ENCODE data around the gene PAX3. TPM values are rescaled to one million over a fixed set of nuclear protein-coding genes. Genes with fewer than 3 reads are reported as not detected.

The PAX3 gene
- total RNA-seq, 2 donors from 2014 or later, result not detected

DNA sequence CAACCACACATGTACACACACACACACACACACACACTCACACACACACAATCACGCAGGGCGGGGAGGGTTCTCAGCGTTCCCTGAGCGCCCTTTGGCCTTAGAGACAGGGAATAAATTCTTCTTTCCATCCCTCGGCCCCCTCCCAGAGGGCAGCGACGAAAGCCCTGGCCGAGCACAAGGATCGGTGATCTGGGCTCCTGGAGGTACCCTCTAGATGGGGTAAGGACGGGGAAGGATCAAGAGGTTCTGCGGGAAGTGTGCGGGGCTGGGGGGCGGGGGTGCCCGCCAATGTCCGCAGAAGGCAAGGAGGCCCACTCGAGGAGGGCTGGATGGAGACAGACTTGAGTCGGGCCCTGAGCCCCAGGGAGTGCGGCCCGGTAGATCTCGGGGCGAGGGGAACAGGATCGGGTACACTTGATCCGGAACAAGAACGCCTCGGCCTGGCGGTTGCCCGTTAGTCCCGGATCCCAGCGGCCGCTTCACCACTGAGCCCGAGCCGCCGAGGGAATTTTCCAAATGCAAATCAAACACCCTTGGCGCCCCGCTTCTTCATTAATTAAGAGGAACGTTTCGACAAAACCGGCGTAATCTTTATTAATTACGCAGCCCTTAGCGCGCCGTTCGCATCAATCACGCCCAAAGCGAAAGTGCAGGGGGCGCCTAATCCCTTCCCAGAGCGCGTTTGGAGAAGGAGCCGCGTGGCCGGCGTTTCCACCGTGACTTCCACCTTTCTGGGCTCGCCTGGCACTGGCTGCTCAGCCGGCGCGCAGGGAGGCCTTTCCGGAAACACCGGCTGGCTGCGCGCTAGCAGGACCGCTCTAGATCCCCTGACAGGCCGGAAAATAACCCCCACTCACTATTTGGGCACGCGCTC, 7.0 kb upstream of the PAX3 start:
- Histone ChIP-seq H3K27ac (no peak overlapping the region), H3K36me3 (no peaks in the 10 kb centered on the region), H3K27me3 (replicated peaks; ENCODE audit: insufficient read depth) (peaks cover 28% of the 10 kb centered on the region), H3K4me3 (peak overlapping the region; percentile 72), H3K9me3 (no peaks in the 10 kb centered on the region), H3K4me1 (ENCODE audit: control insufficient read depth in 1 of 2, low read depth in 2 of 2) (peaks cover 15 to 44% of the 10 kb centered on the region in 2 donors)
- TF ChIP-seq, protein P1, sequence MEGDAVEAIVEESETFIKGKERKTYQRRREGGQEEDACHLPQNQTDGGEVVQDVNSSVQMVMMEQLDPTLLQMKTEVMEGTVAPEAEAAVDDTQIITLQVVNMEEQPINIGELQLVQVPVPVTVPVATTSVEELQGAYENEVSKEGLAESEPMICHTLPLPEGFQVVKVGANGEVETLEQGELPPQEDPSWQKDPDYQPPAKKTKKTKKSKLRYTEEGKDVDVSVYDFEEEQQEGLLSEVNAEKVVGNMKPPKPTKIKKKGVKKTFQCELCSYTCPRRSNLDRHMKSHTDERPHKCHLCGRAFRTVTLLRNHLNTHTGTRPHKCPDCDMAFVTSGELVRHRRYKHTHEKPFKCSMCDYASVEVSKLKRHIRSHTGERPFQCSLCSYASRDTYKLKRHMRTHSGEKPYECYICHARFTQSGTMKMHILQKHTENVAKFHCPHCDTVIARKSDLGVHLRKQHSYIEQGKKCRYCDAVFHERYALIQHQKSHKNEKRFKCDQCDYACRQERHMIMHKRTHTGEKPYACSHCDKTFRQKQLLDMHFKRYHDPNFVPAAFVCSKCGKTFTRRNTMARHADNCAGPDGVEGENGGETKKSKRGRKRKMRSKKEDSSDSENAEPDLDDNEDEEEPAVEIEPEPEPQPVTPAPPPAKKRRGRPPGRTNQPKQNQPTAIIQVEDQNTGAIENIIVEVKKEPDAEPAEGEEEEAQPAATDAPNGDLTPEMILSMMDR (IDR thresholded peaks at IDR 0.05), result no peak
- ATAC-seq (ENCODE audit: insufficient number of reproducible peaks, low FRiP score, low read depth) (no peak), DNase-seq (ENCODE audit: low spot score) (no peak)

- H3K9me3 ChIP-seq, result no peaks in the 10 kb centered on the region
- no peak overlapping the region for H3K27ac ChIP-seq
- H3K4me1 ChIP-seq (ENCODE audit: control insufficient read depth in 1 of 2, low read depth in 2 of 2), result peaks cover 15 to 45% of the 10 kb centered on the region in 2 donors
- TF ChIP-seq, protein P1 (IDR thresholded peaks at IDR 0.05), result no peak
- ATAC-seq (ENCODE audit: insufficient number of reproducible peaks, low FRiP score, low read depth) (no peak), DNase-seq (ENCODE audit: low spot score) (no peak)
- no peaks in the 10 kb centered on the region for H3K36me3 ChIP-seq
- H3K27me3 ChIP-seq (replicated peaks; ENCODE audit: insufficient read depth), result peaks cover 35% of the 10 kb centered on the region
- peak overlapping the region; percentile 72 for H3K4me3 ChIP-seq
These were observed 6.1 kb upstream of the PAX3 start for GRCh38 chr2:222304737-222305515.

DNA sequence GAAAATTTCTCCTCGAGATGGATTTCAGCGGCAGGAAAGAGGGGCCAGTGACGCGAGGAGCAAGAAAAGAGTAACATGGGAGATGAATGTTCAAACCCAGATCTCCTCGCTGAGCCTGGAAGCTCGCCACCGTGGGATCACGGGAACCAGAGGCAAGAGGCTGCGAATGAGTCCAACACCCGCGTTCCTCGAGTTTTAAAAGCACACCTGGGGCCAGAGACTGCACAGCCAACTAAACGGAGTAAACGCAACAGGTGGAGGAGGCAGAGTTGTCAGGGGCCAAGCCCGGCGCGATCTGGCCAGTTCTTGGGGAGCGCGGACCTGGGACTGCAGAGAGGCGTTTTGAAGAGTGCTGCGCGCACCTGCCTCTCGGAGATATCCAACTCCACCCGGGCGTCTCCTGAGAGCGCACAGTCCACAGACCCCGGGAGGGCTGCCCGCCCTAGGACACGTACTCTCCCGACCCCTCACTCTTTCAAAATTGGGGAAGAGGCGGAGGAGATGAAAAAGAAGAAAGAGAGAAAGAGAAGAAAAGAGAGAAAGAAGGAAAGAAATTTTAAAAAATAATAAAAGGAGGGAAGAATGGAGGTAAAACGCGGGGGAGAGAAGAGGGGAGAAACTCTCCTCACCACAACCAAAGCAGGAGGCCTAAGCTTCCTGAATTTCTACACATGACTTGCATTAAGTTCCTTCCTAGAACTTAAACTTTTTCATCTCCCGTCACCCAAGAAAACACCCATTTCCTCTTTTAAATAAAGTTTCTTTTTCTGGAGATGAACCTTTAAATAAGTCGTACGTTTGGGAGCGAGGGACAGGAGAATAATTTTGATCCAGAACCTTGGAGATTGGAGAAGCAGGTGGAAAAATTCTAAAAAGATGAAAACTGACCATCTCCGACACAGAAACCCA, 5.3 kb upstream of the PAX3 start:
- peaks cover 35% of the 10 kb centered on the region for H3K27me3 ChIP-seq (replicated peaks; ENCODE audit: insufficient read depth)
- H3K27ac ChIP-seq, result no peak overlapping the region
- no peaks in the 10 kb centered on the region for H3K9me3 ChIP-seq
- H3K4me1 ChIP-seq (ENCODE audit: control insufficient read depth in 1 of 2, low read depth in 2 of 2), result peaks cover 15 to 46% of the 10 kb centered on the region in 2 donors
- DNase-seq (ENCODE audit: low spot score) (no peak), ATAC-seq (ENCODE audit: insufficient number of reproducible peaks, low FRiP score, low read depth) (no peak)
- TF ChIP-seq, protein P1 (IDR thresholded peaks at IDR 0.05), result no peak
- peak overlapping the region; percentile 72 for H3K4me3 ChIP-seq
- H3K36me3 ChIP-seq, result no peaks in the 10 kb centered on the region

GRCh38 chr2:222303045-222303827, 4.4 kb upstream of the PAX3 start:
- peaks cover 19 to 54% of the 10 kb centered on the region in 2 donors for H3K4me1 ChIP-seq (ENCODE audit: control insufficient read depth in 1 of 2, low read depth in 2 of 2)
- TF ChIP-seq, protein P1 (IDR thresholded peaks at IDR 0.05), result no peak
- H3K9me3 ChIP-seq, result no peaks in the 10 kb centered on the region
- no peaks in the 10 kb centered on the region for H3K36me3 ChIP-seq
- H3K27ac ChIP-seq, result no peak overlapping the region
- H3K27me3 ChIP-seq (replicated peaks; ENCODE audit: insufficient read depth), result peaks cover 36% of the 10 kb centered on the region
- ATAC-seq (ENCODE audit: insufficient number of reproducible peaks, low FRiP score, low read depth), result no peak
- DNase-seq (ENCODE audit: low spot score), result no peak
- H3K4me3 ChIP-seq, result no peak overlapping the region

All from thoracic aorta (tissue), 2 donors.